PC-3 (cell line): ENCODE results near the gene ZNF783. TPM values are rescaled to one million over a fixed set of nuclear protein-coding genes. Genes with fewer than 3 reads are reported as not detected.
A peak's percentile ranks its signal among the peaks of the same experiment; 100 is the strongest.

ENCODE experiments used
- ATAC-seq: fragments of 200-7000 bp; cut with Tn5 transposase; 2 replicates; pipeline ENCODE4 v1.9.1; 2020; ENCODE audit warnings: mild to moderate bottlenecking, moderate library complexity
- BruUV-seq: library from RNA; stranded (reverse); fragments of 400-500 nt; replicated peaks from 2 replicates; lab custom pipeline; 2021; lab: Mats Ljungman, UMichigan
- CTCF ChIA-PET: fragments of 300-600 bp; sonication (Branson Sonifier 250); formaldehyde crosslinking; loops from one replicate; lab custom pipeline; 2022; ENCODE audit warnings: antibody characterized with exemption; lab: Charles Lee
- POLR2A ChIA-PET: fragments of 300-600 bp; sonication (Branson Sonifier 250); formaldehyde crosslinking; loops from one replicate; lab custom pipeline; 2022; ENCODE audit warnings: antibody characterized with exemption; ENCODE audit not compliant: unreplicated experiment; lab: Charles Lee
- DNase-seq: peaks from one replicate; pipeline ENCODE4 v3.0.0-alpha.2; 2015
- H2AFZ ChIP-seq: fragments of 300-600 bp; sonication (generic); 2 replicates; pipeline ENCODE4 v1.6.0; 2016; ENCODE audit warnings: antibody characterized with exemption, low read length
- H3F3A ChIP-seq: fragments of 300-600 bp; sonication (generic); one replicate; pipeline ENCODE4 v1.6.0; 2017; ENCODE audit warnings: antibody characterized with exemption, low read length, control low read depth, mild to moderate bottlenecking; ENCODE audit not compliant: unreplicated experiment
- H3K27ac ChIP-seq: fragments of 300-600 bp; sonication (generic); 2 replicates; pipeline ENCODE4 v1.5.1; 2016; ENCODE audit warnings: mild to moderate bottlenecking, low read length
- H3K27me3 ChIP-seq: fragments of 300-600 bp; sonication (generic); 2 replicates; pipeline ENCODE4 v1.6.1; 2016; ENCODE audit warnings: low read length, mixed read lengths
- H3K36me3 ChIP-seq: fragments of 300-600 bp; sonication (generic); 2 replicates; pipeline ENCODE4 v1.6.1; 2016; ENCODE audit warnings: low read depth, mixed run types, low read length, mixed read lengths
- H3K4me1 ChIP-seq: fragments of 300-600 bp; sonication (generic); 2 replicates; pipeline ENCODE4 v1.5.1; 2016; ENCODE audit warnings: low read length; ENCODE audit not compliant: insufficient read depth
- H3K4me2 ChIP-seq: fragments of 300-600 bp; sonication (generic); 2 replicates; pipeline ENCODE4 v1.6.0; 2016; ENCODE audit warnings: low read length
- H3K4me3 ChIP-seq: fragments of 300-600 bp; sonication (generic); 2 replicates; pipeline ENCODE4 v1.5.1; 2016; ENCODE audit warnings: mild to moderate bottlenecking, low read length, mixed read lengths
- H3K79me2 ChIP-seq: fragments of 300-600 bp; sonication (generic); 2 replicates; pipeline ENCODE4 v1.6.1; 2017; ENCODE audit warnings: low read length, mixed read lengths
- H3K9ac ChIP-seq: fragments of 300-600 bp; sonication (generic); 2 replicates; pipeline ENCODE4 v1.6.0; 2016; ENCODE audit warnings: mild to moderate bottlenecking, low read length
- H3K9me2 ChIP-seq: fragments of 300-600 bp; sonication (generic); replicated peaks from 2 replicates; pipeline ENCODE4 v1.6.1; 2016; ENCODE audit warnings: mixed run types, low read length, mixed read lengths
- H3K9me3 ChIP-seq: fragments of 300-600 bp; sonication (generic); 2 replicates; pipeline ENCODE4 v1.6.1; 2016; ENCODE audit warnings: low read length, mixed read lengths
- H4K20me1 ChIP-seq: fragments of 300-600 bp; sonication (generic); 2 replicates; pipeline ENCODE4 v1.6.1; 2016; ENCODE audit warnings: low read length, mixed read lengths
- EZH2 ChIP-seq: fragments of 300-600 bp; sonication (generic); IDR thresholded peaks from one replicate; pipeline ENCODE4 v1.6.1; 2017; ENCODE audit warnings: antibody characterized with exemption, mild to moderate bottlenecking, low read length; ENCODE audit not compliant: unreplicated experiment
- EZH2phosphoT487 ChIP-seq: fragments of 300-600 bp; sonication (generic); IDR thresholded peaks from 2 replicates; pipeline ENCODE4 v1.6.1; 2018; ENCODE audit warnings: mild to moderate bottlenecking, antibody characterized with exemption, low read length, borderline replicate concordance
- intact Hi-C: fragments of 100-400 bp; cut with micrococcal nuclease; formaldehyde crosslinking; loops from 2 replicates; pipeline ENCODE4 v1.9.0; 2023
- total RNA-seq: library from RNA; depleted of rRNA; stranded (reverse); fragments of >200 nt; gene quantifications from 2 replicates; pipeline ENCODE4 v1.2.3, GENCODE V29; 2014
- TF ChIP-seq, protein P1 (sequence below): fragments of 300-600 bp; sonication (generic); conservative IDR thresholded peaks from 2 replicates; pipeline ENCODE4 v1.5.1; 2017; ENCODE audit warnings: antibody characterized with exemption, low read depth, mild to moderate bottlenecking, low read length

Gene ZNF783
- total RNA-seq, 1 experiment from 2014 or later = 6.9 TPM

DNA sequence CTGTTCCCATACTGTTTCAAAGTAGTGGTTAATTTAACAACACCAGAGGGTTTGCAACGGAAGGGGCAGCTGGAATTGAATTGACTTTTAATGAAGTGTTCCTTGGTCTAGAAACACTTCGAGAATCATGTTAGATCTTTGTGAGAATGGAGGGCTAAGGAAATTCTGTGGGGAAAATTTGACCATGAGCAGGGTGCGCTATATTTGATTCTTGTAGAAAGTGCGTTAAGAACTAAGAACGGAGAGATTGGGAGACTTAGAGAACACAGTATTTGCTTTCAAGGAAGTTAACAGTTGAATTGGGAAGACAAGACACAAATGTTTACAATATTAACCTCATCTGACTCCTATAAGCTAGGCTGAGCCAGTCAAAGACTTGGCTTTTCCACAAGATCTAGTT, 21.4 kb upstream of the ZNF783 start:
- ChIA-PET POLR2A (interaction anchor here (0.6 to 0.7 kb wide), 2 partner anchors 41 to 356 kb away, joined by 4 read pairs; no protein-coding TSS in a partner anchor), CTCF (interaction anchor here (0.7 to 1.1 kb wide), 2 partner anchors 46 to 74 kb away, joined by 3 read pairs; partner anchors contain the start of gene ZNF282)
- TF ChIP-seq EZH2phosphoT487 = no peak
- TF ChIP-seq EZH2 = no peak
- TF ChIP-seq, protein P1, sequence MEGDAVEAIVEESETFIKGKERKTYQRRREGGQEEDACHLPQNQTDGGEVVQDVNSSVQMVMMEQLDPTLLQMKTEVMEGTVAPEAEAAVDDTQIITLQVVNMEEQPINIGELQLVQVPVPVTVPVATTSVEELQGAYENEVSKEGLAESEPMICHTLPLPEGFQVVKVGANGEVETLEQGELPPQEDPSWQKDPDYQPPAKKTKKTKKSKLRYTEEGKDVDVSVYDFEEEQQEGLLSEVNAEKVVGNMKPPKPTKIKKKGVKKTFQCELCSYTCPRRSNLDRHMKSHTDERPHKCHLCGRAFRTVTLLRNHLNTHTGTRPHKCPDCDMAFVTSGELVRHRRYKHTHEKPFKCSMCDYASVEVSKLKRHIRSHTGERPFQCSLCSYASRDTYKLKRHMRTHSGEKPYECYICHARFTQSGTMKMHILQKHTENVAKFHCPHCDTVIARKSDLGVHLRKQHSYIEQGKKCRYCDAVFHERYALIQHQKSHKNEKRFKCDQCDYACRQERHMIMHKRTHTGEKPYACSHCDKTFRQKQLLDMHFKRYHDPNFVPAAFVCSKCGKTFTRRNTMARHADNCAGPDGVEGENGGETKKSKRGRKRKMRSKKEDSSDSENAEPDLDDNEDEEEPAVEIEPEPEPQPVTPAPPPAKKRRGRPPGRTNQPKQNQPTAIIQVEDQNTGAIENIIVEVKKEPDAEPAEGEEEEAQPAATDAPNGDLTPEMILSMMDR = no peak
- Histone ChIP-seq H3K27ac (no peak overlapping the region), H3K9ac (peak overlapping the region; percentile 85), H3K4me2 (peak overlapping the region; percentile 91), H2AFZ (no peak overlapping the region), H3K27me3 (no peaks in the 10 kb centered on the region), H3K4me3 (peak overlapping the region; percentile 94), H3F3A (no peaks in the 10 kb centered on the region), H3K9me2 (no peaks in the 10 kb centered on the region), H3K4me1 (peaks cover 29% of the 10 kb centered on the region), H3K9me3 (peaks cover 8% of the 10 kb centered on the region; the same call in 1 of the 2 replicates), H3K36me3 (peaks cover 13% of the 10 kb centered on the region), H3K79me2 (peaks cover 56% of the 10 kb centered on the region), H4K20me1 (no peaks in the 10 kb centered on the region)
- DNase-seq (no peak), ATAC-seq (no peak)
- TSS peak; percentile 58 for BruUV-seq
- intact Hi-C loops = no loop called here

DNA sequence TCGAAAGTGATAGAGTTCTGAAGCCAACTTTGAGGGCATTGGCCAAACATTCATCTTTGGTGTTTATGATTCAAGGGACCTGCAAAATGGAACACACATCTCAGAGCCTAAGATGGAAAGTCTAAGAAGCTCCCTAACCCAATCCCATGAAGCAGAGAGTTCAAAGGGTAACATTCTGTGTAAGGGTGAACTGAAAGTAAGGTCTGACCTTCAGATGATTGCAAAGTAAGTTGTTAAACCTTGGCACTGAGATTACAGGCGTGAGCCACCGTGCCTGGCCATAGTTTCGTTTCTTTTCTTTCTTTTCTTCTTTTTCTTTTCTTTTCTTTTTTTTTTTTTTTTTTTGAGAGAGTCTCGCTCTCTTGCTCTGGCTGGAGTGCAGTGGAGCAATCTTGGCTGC, 20.3 kb upstream of the ZNF783 start:
- no peak for TF ChIP-seq EZH2
- TF ChIP-seq, protein P1 = no peak
- TF ChIP-seq EZH2phosphoT487 = no peak
- POLR2A ChIA-PET = no interaction called here
- no peaks in the 10 kb centered on the region for H3K27me3 ChIP-seq
- no peak overlapping the region for H3K4me2 ChIP-seq
- CTCF ChIA-PET = no interaction called here
- no peak overlapping the region for H2AFZ ChIP-seq
- peaks cover 67% of the 10 kb centered on the region for H3K79me2 ChIP-seq
- intact Hi-C loops = no loop called here
- peaks cover 13% of the 10 kb centered on the region for H3K36me3 ChIP-seq
- no peak for ATAC-seq
- H4K20me1 ChIP-seq = no peaks in the 10 kb centered on the region
- peaks cover 8% of the 10 kb centered on the region; the same call in 1 of the 2 replicates for H3K9me3 ChIP-seq
- no TSS peak for BruUV-seq
- peaks cover 29% of the 10 kb centered on the region for H3K4me1 ChIP-seq
- H3F3A ChIP-seq = no peaks in the 10 kb centered on the region
- DNase-seq = no peak
- no peak overlapping the region for H3K9ac ChIP-seq
- no peak overlapping the region for H3K4me3 ChIP-seq
- no peak overlapping the region for H3K27ac ChIP-seq
- H3K9me2 ChIP-seq = no peaks in the 10 kb centered on the region

DNA sequence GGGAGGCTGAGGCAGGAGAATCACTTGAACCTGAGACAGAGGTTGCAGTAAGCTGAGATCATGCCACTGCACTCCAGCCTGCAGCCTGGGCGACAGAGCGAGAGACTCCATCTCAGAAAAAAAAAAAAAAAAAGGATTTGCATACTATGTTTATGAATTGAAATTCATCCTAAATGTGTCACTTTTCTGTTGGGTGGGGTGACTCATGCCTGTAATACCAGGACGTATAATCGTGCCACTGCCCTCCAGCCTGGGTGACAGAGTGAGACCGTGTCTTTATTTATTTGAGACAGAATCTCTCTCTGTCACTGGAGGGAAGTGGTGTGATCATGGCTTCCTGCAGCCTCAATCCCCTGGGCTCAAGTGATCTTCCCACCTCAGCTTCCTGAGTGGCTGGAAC, 16.8 kb upstream of the ZNF783 start:
- peak; percentile 88 for ATAC-seq
- Histone ChIP-seq H3K27ac (no peak overlapping the region), H3K9me2 (no peaks in the 10 kb centered on the region), H2AFZ (no peak overlapping the region), H3K4me1 (peaks cover 5% of the 10 kb centered on the region), H4K20me1 (no peaks in the 10 kb centered on the region), H3K27me3 (no peaks in the 10 kb centered on the region), H3K4me3 (no peak overlapping the region), H3K79me2 (peaks cover 85% of the 10 kb centered on the region), H3F3A (no peaks in the 10 kb centered on the region), H3K36me3 (peaks cover 13% of the 10 kb centered on the region), H3K4me2 (no peak overlapping the region), H3K9ac (no peak overlapping the region), H3K9me3 (peaks cover 8% of the 10 kb centered on the region; the same call in 1 of the 2 replicates)
- CTCF ChIA-PET = no interaction called here
- intact Hi-C loops = no loop called here
- peak; percentile 44 for DNase-seq
- POLR2A ChIA-PET = no interaction called here
- TF ChIP-seq EZH2phosphoT487 (no peak), EZH2 (no peak)
- TF ChIP-seq, protein P1 = no peak
- no TSS peak for BruUV-seq
